ENCODE data around the gene PRMT2.
"Not testable (repeated sequence)": the region's sequence is repeated elsewhere in the genome, so short reads cannot be mapped to it uniquely, and the experiment has no call there.

The PRMT2 gene

GRCh38 chr21:46618738-46619379 lies 16.6 kb upstream of the PRMT2 start:
- DNase-seq: no peak

GRCh38 chr21:46619846-46620245 lies 15.6 kb upstream of the PRMT2 start:
- no peak for DNase-seq

GRCh38 chr21:46620846-46621245 lies 14.6 kb upstream of the PRMT2 start:
- DNase-seq: no peak

GRCh38 chr21:46621457-46622182 lies 13.9 kb upstream of the PRMT2 start:
- no peak for DNase-seq

GRCh38 chr21:46622226-46622625 lies 13.2 kb upstream of the PRMT2 start:
- no peak for DNase-seq

GRCh38 chr21:46624050-46624449 lies 11.4 kb upstream of the PRMT2 start:
- no peak for DNase-seq

GRCh38 chr21:46625759-46626158 lies 9.7 kb upstream of the PRMT2 start:
- DNase-seq: no peak

GRCh38 chr21:46626536-46626935 lies 8.9 kb upstream of the PRMT2 start:
- no peak for DNase-seq

GRCh38 chr21:46626975-46627501 lies 8.4 kb upstream of the PRMT2 start:
- DNase-seq: no peak

- no peak for DNase-seq
These were observed 7.7 kb upstream of the PRMT2 start for GRCh38 chr21:46627726-46628125.

GRCh38 chr21:46628868-46629267 lies 6.6 kb upstream of the PRMT2 start:
- no peak for DNase-seq

- not testable (repeated sequence) for DNase-seq
These were observed 4.6 kb upstream of the PRMT2 start for GRCh38 chr21:46630915-46631314.

- no peak for DNase-seq
These were observed 1.9 kb upstream of the PRMT2 start for GRCh38 chr21:46633566-46633965.

GRCh38 chr21:46634427-46634826 lies 1.0 kb upstream of the PRMT2 start:
- DNase-seq: no peak

- peak; percentile 68 to 83 for DNase-seq
These were observed 529 bp upstream of the PRMT2 start for GRCh38 chr21:46634966-46635323.

GRCh38 chr21:46636181-46636512 lies 673 bp downstream of the PRMT2 start:
- no peak for DNase-seq

GRCh38 chr21:46636550-46637285 lies 1.2 kb downstream of the PRMT2 start:
- no peak for DNase-seq

GRCh38 chr21:46637952-46638746 lies 2.7 kb downstream of the PRMT2 start:
- no peak for DNase-seq

- DNase-seq: peak in 1 of 2 experiments; percentile 32
These were observed 4.3 kb downstream of the PRMT2 start for GRCh38 chr21:46639489-46640386.

- DNase-seq: no peak
These were observed 6.2 kb downstream of the PRMT2 start for GRCh38 chr21:46641656-46642055.

GRCh38 chr21:46643379-46644177 lies 8.1 kb downstream of the PRMT2 start:
- no peak for DNase-seq
